GM15510 (cell line): Measurements from ENCODE around the gene SCML1.

Experiments
- POLR2A ChIP-seq: IDR thresholded peaks from 3 replicates; pipeline ENCODE4 v1.6.1; 2011; ENCODE audit warnings: borderline replicate concordance; ENCODE audit not compliant: insufficient read length; ENCODE audit errors: extremely low read depth

The SCML1 gene

DNA sequence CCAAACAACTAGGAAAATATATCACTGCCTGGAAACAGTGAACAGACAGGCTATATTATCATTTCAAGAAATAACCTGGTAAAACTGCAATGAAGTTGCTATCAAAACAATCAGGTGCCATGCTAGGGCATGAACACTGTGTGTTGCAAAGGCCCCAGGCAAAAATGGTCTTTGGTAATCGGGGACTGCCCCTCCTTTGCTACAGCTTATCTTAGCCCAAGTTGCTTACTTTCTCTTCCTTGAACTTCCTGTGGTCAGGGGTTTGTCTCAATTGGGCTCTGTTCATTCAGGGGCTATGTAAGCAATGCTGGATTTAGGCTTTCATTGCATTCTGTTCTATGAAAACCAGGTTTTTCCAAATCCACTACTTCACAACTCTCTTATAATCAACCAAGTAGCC, 30.4 kb downstream of the SCML1 start:
- no peak for TF ChIP-seq POLR2A

DNA sequence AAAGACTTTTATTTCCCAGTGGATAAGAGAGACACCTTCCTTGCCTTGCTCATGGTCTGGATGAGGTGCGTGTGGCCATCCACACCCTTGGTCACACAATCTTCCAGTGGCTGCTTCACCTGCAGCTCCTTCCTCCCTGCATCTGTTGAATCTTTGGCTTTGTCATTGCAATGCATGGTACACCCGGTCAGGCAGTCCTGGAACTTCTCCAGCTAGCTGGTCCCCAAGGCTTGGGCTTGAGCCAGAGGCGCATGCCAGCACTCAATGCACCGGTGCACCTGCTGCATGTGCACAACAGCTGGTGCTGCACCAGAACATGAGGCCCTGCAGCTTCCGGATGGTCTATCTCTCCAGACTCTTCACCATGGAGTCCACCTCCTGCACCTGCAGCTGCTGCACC, 31.7 kb downstream of the SCML1 start:
- no peak for TF ChIP-seq POLR2A

DNA sequence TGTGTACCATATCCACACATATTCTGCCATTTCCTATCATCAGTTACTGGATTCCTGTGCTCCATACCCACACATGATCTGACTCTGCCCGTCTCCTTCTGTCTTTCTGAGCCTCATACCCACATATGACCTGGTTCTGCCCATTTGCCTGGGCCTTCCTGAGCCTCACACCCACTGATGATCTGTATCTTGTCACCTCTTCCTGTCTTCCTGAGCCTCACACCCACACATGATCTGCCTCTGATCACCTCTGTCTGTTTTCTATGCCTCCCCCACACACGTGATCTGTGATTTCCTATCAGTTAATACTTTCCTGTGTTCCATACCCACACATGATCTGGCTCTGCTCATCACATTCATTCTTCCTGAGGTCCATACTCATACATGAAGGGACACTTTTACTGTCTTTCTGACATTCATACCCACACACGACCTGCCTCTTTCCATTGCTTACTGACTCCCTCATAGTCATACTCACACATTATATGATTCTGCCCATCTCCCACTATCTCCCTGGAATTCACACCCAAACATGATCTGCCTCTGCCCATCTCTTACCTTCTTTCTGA, 32.5 kb downstream of the SCML1 start:
- no peak for TF ChIP-seq POLR2A

DNA sequence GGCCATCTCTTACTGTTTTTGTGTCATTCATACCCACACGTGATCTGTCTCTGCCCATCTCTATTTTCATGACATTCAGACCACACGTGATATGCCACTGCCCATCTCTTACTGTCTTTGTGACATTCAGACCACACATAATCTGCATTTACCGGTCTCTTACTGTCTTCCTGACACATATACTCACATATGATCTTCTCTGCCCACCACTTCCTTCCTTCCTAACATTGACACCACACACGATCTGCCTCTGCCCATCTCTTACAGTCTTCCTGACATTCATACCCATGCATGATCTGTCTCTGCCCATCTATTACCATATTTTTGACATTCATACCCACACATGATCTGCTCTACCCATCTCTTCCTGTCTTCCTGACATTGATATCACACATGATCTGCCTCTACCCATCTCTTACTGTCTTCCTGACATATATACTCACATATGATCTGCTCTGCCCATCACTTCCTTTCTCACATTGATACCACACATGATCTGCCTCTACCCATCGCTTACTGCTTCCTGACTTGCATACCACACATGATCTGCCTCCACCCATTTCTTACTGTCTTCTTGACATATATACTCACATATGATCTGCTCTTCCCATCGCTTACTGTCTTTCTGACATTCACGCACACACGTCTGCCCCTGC, 36.1 kb downstream of the SCML1 start:
- TF ChIP-seq POLR2A, result no peak

DNA sequence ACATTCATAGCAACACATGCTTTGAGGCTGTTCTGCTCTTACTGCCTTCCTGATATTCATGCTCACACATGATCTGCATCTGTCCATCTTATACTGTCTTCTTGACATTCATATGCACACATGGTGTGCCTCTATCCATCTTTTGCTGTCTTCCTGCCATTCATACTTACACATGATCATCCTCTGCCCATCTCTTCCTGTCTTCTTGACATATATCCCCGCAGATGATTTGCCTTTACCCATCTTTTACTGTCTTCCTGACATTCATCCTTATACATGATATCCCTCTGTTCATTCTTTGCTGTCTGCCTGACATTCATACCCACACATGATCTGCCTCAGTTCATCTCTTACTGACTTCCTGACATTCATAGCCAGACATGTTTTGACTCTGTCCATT, 36.8 kb downstream of the SCML1 start:
- no peak for TF ChIP-seq POLR2A

DNA sequence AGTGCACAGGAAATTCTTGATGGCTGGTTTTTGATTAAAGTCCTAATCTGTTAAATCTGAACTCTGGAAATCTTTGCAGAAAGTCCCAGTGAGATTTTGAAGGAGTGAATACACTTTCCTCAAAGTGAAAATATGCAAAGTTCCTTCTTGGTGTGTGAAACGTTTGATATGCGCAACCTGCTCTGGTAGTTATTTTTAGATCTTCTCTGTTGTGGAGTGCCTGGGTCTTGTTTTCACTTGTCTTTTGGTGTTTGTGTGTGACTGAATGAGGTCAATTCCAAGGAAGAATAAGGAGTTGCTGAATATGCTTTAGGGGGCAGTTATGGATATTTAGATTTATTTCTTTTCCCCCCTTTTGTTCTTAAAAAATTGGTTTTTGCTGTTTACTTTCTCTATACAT, 41.7 kb downstream of the SCML1 start:
- no peak for TF ChIP-seq POLR2A

DNA sequence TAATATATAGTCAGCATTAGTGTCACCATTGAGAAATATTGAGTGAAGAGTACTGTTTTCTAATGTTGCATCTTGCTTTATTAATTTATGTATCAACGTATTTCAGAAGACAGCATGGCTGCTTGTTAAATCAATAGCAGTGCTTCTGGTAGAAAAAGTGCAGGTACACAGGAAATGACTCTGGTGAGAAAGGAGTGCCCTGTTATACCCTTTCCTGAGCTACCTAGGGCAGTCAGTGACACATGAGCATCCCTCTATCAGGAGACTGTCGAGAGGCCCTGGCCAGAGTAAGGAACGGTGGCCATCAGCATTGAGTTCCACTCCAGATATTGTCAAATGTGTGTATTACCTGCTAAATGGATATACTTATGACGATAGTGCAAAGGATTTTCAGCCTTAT, 42.1 kb downstream of the SCML1 start:
- no peak for TF ChIP-seq POLR2A

DNA sequence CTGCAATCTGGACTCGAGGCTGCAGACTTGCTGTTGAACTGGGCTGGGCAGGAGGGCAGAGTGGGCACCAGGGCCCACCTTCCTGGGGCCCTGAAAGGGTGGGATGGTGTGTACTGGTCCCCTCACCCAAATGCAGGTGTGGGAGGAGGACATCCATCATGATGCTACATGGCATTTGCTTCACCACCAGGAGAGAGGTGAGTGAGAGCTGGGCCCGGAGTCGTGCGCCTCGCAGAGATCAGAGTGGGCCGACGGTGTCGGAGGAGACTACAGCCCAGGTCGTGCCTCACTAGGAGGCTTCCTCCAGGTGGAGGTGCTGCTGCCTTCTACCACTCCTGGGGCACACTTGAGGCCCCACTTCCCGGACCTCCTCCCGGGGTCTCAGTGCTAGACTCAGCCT, 50.3 kb downstream of the SCML1 start:
- TF ChIP-seq POLR2A, result no peak

DNA sequence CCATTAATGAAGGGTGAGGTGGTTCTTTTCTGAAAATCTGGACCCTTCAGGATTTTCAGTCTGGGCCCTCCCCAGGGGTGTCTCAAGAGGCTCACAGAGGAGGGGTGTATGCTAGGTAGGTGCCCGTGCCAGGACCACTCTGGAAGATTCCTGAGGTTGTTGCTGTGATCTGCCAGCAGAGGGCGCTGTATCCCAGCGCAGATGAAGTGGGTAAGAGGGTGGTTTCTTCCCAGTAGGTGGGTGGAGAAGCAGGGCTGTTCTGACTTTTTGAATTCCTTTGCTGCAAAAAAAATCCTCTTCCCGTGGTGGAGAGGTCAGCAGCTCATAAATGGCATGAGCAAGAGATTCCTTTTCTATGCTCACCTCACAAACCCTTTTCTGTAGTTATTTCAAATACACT, 51.1 kb downstream of the SCML1 start:
- no peak for TF ChIP-seq POLR2A

DNA sequence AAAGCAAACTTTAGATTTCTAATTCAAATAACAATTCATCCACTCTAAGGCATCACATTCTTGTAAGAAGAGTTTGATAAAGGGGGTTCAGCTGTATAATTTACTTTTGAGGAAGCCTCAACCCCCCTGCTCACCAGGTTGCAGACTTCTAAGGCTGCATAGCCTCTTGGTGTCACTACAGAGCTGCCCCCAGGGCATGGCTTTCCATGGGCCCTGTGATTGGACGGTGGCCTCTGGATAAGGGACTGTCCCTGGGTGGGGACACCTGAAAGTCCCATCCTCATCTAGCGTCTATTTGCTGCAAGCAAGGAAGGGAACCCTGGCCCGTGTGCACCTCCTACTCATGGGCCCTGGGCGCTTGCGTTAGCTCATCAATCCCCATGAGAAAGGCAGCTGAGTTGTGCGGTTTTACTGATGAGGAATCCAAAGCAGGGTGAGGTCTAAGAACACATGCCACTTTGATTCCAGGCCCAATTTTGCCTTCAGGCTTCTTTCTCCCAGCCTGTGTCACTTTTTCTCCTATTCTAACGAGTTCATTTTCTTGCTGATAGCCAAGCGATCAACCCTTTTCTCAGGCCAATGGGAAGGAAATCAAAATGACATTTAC, 51.8 kb downstream of the SCML1 start:
- no peak for TF ChIP-seq POLR2A

DNA sequence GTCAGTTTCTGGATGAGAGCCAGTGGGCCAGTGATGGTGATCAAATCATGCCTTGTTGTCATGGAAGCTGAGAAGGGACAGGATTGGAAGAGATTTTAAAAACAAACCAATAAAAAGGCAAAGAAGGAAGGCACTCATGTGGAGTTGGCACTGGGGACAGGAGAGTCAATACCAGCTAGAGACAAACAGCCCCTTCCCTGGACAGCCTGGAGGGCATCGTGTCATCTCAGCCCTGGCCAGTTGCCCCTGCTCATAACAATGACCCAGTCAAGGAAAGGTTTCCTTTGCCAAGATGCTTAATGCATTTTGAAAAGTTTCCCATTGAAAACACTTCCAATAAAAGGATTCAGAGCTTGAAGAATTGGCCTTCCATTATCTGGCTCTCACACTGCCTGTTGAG, 55.5 kb downstream of the SCML1 start:
- no peak for TF ChIP-seq POLR2A

DNA sequence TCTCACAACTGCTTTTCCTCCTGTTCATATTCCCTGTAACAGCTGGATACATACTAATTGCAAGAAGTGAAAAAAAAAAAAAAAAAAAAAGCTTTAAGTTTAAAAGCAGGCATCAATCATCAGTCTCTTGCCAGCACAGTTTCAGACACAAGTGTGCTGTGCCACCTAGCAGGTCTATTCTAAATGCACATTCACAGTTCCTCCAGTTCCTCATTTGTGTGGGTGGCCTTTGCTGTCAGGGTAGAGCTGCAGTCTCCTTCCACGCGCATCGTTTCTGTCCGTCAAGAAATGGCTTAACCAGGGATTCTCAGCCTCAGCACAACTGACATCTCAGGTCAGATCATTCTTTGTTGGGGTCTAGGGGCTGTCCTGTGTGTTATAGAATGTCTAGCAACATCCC, 61.6 kb downstream of the SCML1 start:
- TF ChIP-seq POLR2A, result no peak

DNA sequence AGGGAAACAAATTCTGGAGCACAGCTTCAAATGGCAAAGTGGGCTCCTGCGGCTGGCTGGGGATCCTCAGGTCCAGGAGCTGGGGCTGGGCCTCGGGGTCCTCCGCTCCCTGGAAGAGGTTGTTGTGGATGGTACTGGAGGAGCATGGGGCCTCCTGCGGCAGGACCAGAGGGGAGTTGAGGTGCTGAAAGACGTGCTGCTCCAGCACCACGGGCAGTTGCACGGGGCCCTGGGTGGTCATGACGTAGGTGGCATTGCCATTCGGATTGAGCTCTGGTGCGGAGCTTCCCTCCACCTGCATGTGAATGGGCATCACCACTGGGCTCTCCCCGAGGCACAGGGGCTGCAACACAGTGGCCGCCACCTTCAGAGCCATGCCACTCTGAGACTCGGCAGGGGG, 64.1 kb downstream of the SCML1 start:
- no peak for TF ChIP-seq POLR2A

DNA sequence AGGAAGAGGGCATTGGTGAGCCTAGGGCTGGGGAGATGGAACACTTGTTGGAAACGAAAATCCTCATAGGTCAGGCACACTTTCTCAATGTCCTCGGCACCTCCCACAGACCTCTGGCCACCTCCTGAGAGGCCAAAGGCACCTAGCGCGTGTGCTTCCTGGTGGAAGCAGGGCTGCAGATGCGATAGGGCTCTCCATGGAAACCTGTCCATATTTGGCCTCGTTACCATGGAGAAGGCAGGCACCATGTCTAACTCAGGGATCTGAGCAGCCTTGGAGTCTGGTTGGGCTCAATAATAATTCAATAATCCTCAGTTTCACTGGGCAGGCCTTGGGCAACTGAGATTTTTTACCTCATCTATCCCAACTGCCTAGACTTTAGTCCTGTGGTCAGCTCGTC, 65.5 kb downstream of the SCML1 start:
- no peak for TF ChIP-seq POLR2A

DNA sequence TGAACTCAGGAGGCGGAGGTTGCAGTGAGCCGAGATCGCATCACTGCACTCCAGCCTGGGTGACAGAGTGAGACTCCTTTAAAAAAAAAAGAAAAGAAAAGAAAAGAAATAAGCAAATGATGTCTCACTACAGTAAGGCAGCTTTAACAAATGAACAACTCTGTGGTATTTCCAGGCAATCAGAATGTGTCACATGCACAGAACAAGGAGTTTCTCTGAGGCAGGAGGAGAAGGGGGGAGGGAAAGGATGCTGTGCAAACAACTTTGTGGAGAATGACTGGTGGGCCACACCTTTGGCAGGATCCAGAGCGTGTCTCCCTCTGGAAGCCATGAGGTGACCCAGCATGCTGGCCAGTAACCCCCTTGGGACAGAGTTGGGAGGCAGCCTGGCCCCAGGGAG, 66.2 kb downstream of the SCML1 start:
- no peak for TF ChIP-seq POLR2A
